WERI-Rb-1 (cell line): Measurements from ENCODE around the gene IL1B.

ENCODE experiments used
- DNase-seq: peaks from one replicate; pipeline ENCODE4 v3.0.0-alpha.2; 2020
- H3K27ac ChIP-seq: fragments of 250-450 bp; sonication (Bioruptor Pico); 2 replicates; pipeline ENCODE4 v1.5.1; 2020; ENCODE audit warnings: mild to moderate bottlenecking, moderate library complexity
- H3K27me3 ChIP-seq: fragments of 250-450 bp; sonication (Bioruptor Pico); 2 replicates; pipeline ENCODE4 v1.5.1; 2021; ENCODE audit warnings: mild to moderate bottlenecking, low read depth, moderate library complexity; ENCODE audit not compliant: insufficient read depth, severe bottlenecking
- H3K36me3 ChIP-seq: fragments of 250-450 bp; sonication (Bioruptor Pico); 2 replicates; pipeline ENCODE4 v1.5.1; 2020; ENCODE audit warnings: mild to moderate bottlenecking, moderate library complexity
- H3K4me3 ChIP-seq: 2 replicates; pipeline ENCODE4 v1.5.1; 2011; ENCODE audit warnings: low read depth, mild to moderate bottlenecking, control low read depth, low read length
- H3K9me3 ChIP-seq: fragments of 250-450 bp; sonication (Bioruptor Pico); 2 replicates; pipeline ENCODE4 v1.5.1; 2021; ENCODE audit warnings: mild to moderate bottlenecking, moderate library complexity; ENCODE audit not compliant: severe bottlenecking
- CTCF ChIP-seq: IDR thresholded peaks from 2 replicates; pipeline ENCODE4 v1.5.1; 2011; ENCODE audit warnings: low read depth, mild to moderate bottlenecking, control low read depth, inconsistent platforms, low read length

IL1B gene

GRCh38 chr2:112811276-112811831, 25.2 kb downstream of the IL1B start:
- Histone ChIP-seq H3K27me3 (no peaks in the 10 kb centered on the region), H3K36me3 (no peaks in the 10 kb centered on the region), H3K9me3 (no peaks in the 10 kb centered on the region), H3K4me3 (no peak overlapping the region), H3K27ac (peak overlapping the region; percentile 52; the same call in 1 of the 2 replicates)
- DNase-seq: no peak
- TF ChIP-seq CTCF: no peak

- no peak for DNase-seq
- TF ChIP-seq CTCF: no peak
- Histone ChIP-seq H3K27ac (no peak overlapping the region), H3K4me3 (no peak overlapping the region), H3K9me3 (no peaks in the 10 kb centered on the region), H3K36me3 (no peaks in the 10 kb centered on the region), H3K27me3 (no peaks in the 10 kb centered on the region)
These were observed 27.5 kb downstream of the IL1B start for GRCh38 chr2:112809112-112809511.

GRCh38 chr2:112807233-112807807, 29.3 kb downstream of the IL1B start:
- H3K9me3 ChIP-seq: no peaks in the 10 kb centered on the region
- no peak overlapping the region for H3K27ac ChIP-seq
- H3K4me3 ChIP-seq: no peak overlapping the region
- H3K27me3 ChIP-seq: no peaks in the 10 kb centered on the region
- no peaks in the 10 kb centered on the region for H3K36me3 ChIP-seq
- TF ChIP-seq CTCF: no peak
- DNase-seq: no peak

GRCh38 chr2:112805542-112805941, 31.0 kb downstream of the IL1B start:
- Histone ChIP-seq H3K9me3 (no peaks in the 10 kb centered on the region), H3K36me3 (no peaks in the 10 kb centered on the region), H3K4me3 (no peak overlapping the region), H3K27me3 (no peaks in the 10 kb centered on the region), H3K27ac (no peak overlapping the region)
- DNase-seq: no peak
- no peak for TF ChIP-seq CTCF

GRCh38 chr2:112803691-112804521, 32.7 kb downstream of the IL1B start:
- Histone ChIP-seq H3K27me3 (no peaks in the 10 kb centered on the region), H3K4me3 (no peak overlapping the region), H3K36me3 (no peaks in the 10 kb centered on the region), H3K9me3 (no peaks in the 10 kb centered on the region), H3K27ac (no peak overlapping the region)
- no peak for TF ChIP-seq CTCF
- no peak for DNase-seq
